ENCODE data around the gene KCTD5. TPM values are rescaled to one million over a fixed set of nuclear protein-coding genes. Genes with fewer than 3 reads are reported as not detected.

Gene KCTD5
- total RNA-seq, 2 donors from 2014 or later, result 42.2 to 79.1 TPM

DNA sequence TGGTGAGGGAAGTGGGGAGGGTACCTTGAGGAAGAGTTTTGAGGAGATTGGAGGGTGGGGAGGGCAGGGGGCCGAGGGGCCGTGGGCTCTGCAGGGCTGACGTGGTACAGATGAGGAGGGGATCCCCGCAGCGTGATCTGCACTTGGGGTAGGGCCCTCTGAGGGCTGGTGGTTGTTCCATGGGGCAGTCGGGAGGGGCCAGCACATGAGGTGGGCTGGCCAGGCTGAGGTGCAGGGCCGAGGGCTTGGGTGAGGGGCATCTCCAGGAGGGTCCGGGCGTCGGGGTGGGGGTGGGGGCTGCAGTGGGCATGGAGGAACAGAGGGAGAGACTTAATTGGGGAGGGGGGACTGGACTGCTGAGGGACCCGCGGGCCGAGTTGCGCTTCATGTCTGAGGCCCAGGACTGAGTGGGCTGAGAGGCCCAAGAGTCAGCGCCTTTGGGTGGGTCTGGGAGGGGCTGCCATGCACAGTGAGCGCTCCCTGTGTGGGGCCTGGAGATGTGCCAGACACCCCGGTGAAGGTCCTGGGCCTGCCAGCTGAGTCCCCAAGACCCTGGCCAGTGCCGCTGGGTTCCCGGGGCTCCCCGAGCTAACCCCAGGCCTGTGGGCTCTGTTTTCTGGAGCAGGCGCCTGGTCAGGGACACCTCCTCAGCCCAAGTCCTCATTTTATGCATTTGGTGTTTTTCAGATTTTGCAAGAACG lies 24.4 kb downstream of the KCTD5 start:
- Mint-ChIP-seq H3K4me1 (no peaks in the 10 kb centered on the region), H3K27ac (no peak overlapping the region), H3K4me3 (no peak overlapping the region), H3K9me3 (no peaks in the 10 kb centered on the region), H3K27me3 (no peaks in the 10 kb centered on the region), H3K36me3 (ENCODE audit: low read depth) (peaks cover 62% of the 10 kb centered on the region)
- no peak for ATAC-seq (replicated peaks)

DNA sequence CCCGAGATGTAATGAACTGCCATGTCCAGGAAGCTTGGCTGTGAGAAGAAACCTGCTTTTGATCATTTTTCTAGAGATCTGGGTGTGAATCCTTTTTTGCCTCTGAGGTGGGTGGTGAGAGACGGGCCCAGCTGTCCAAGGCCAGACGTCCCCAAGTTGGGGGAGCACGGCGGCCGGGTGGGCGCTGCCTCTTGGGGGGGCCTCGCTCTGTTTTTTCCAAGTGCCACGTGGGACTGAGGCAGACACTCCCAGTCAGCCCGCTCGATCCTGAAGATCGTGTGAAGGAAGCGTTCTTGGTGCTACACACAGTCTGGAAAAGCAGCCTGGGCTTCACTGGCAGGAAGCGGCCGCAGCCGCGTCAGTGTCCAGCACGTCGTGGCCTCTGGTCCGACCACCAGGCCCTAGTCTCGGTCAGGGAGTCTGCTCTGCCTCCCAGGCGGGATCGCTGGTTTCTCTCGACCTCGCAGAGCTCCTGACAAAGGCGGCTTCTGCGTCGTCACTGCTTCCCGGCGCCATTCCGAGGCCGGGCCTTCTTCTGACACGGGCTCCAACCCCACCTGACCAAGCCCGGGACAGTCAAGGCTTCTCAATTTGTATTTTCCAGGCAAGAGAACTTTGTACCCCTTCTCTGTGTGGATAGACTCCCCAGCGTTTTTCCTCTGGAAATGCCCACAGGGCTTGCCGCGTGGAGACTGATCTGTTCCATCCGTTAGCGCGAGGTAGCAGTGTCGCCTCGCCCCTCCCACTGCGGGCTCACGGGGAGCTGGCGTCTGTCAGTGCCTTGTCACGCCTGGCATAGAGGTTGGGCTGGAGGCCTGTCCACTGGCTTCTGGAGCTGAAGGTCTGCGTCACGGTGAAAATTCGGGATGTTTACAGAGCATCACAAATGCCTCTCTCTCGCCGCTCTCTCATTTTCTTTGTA lies 25.3 kb downstream of the KCTD5 start:
- Mint-ChIP-seq H3K4me1 (no peaks in the 10 kb centered on the region), H3K27me3 (no peaks in the 10 kb centered on the region), H3K9me3 (no peaks in the 10 kb centered on the region), H3K27ac (no peak overlapping the region), H3K4me3 (no peak overlapping the region), H3K36me3 (ENCODE audit: low read depth) (peaks cover 53% of the 10 kb centered on the region)
- ATAC-seq (replicated peaks), result no peak

DNA sequence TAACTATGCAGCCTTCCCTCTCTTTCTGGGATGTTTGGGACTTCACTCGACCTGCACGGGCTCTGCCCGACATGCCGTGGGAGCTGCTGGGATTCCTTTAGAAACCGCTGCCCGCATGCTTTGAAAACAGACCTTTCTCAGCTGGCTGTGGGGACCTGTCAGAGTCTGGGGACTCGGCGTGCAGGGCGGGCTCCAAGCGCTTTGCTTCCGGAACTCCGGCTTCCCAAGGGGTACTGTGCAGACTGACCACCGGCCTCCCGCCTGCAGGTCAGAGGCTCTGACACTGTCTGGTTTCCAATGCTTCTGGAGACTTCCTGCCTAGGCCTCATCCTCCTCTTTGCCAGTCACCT lies 25.9 kb downstream of the KCTD5 start:
- Mint-ChIP-seq H3K4me1 (no peaks in the 10 kb centered on the region), H3K4me3 (no peak overlapping the region), H3K9me3 (no peaks in the 10 kb centered on the region), H3K27ac (no peak overlapping the region), H3K27me3 (no peaks in the 10 kb centered on the region), H3K36me3 (ENCODE audit: low read depth) (peaks cover 47% of the 10 kb centered on the region)
- no peak for ATAC-seq (replicated peaks)

DNA sequence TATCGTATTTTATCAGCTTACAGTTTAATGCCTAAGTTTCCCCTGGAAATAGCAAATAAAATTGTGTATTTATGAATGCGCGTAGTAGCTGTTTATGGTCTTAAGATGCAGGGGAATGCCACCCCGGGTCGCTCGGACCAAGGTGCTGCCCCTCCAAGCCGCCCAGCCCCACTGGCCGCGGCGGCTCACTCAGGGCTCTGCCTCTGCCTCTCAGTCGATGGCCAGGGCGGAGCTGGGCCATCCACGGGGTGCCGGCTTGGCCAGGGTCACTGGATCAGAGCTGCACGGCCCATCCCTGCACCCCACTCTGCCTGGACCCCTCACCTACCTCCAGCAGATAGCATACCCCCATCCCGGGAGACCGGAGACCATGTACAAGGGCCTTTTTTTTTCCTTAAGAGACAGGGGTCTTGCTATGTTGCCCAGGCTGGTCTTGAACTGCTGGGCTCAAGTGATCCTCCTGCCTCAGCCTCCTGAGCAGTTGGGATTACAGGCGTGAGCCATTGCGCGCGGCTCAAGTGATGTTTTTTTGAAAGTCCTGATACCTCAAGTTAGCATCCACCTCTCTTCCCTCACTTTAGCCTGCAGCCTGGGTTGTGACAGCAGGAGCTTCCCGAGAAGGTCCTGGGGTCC lies 26.7 kb downstream of the KCTD5 start:
- Mint-ChIP-seq H3K4me1 (no peaks in the 10 kb centered on the region), H3K9me3 (no peaks in the 10 kb centered on the region)

DNA sequence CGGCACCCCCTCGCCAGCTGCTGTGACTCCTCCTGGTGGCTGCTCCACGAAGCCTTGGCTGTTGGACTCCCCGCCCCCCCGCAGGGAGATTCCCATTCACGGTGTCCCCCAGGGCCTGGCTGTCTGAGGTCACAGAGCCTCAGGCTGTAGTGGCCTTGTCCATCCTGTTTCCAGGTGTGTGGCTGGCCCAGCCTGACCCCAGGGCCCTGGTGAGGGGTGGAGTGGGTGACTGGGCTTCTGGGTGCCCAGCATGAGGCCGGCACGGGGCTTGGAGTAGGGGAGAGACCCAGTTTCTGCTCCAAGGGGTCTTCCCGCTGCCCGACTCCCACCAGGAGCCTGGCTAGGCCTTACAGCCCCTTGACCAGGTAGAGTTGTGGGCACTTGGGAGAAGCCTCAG lies 27.3 kb downstream of the KCTD5 start:
- Mint-ChIP-seq H3K9me3 (no peaks in the 10 kb centered on the region), H3K4me3 (no peak overlapping the region), H3K4me1 (peaks cover under 1% of the 10 kb centered on the region), H3K27ac (no peak overlapping the region), H3K27me3 (no peaks in the 10 kb centered on the region), H3K36me3 (ENCODE audit: low read depth) (peaks cover 36% of the 10 kb centered on the region)
- no peak for ATAC-seq (replicated peaks)

More for the DNA sequence above, 26.7 kb downstream of the KCTD5 start:
- Mint-ChIP-seq H3K27me3 (no peaks in the 10 kb centered on the region), H3K36me3 (ENCODE audit: low read depth) (peaks cover 41% of the 10 kb centered on the region), H3K27ac (no peak overlapping the region), H3K4me3 (no peak overlapping the region)
- no peak for ATAC-seq (replicated peaks)

DNA sequence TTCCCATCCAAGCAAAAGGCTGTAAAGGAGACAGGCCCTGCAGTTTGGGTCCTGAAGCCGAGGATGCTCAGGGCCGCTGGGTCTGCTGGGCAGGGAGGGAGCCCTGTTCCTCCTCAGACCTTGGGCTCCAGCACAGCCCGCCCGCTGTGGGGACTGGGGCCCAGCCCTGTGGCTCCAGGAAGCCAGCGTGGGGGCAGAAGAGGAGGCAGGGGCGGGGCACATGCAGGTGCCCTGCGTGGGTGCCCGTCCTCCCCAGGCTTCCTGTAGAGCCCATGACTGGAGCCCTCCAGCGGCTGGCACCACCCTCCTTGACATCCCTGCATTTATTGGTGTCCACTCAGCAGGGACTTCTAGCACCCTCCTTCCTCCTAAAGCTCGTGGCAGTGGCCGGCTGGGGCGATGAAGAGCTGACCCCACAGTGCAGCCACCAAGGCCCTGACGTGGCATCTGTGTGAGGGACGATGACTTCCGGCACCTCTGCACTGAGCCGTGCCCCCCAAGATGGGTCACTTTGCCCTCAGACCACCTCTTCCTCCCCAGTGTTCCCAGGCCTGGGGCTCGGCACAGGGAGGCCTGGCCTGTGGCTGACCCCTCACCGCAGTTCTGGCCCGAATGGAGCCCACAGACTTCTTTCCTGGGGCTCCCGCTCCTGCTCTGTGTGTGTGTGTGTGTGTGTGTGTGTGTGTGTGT lies 27.8 kb downstream of the KCTD5 start:
- ATAC-seq (replicated peaks), result peak; percentile 13
- Mint-ChIP-seq H3K27me3 (no peaks in the 10 kb centered on the region), H3K4me1 (peaks cover 6% of the 10 kb centered on the region), H3K9me3 (no peaks in the 10 kb centered on the region), H3K27ac (no peak overlapping the region), H3K36me3 (ENCODE audit: low read depth) (peaks cover 33% of the 10 kb centered on the region), H3K4me3 (no peak overlapping the region)

DNA sequence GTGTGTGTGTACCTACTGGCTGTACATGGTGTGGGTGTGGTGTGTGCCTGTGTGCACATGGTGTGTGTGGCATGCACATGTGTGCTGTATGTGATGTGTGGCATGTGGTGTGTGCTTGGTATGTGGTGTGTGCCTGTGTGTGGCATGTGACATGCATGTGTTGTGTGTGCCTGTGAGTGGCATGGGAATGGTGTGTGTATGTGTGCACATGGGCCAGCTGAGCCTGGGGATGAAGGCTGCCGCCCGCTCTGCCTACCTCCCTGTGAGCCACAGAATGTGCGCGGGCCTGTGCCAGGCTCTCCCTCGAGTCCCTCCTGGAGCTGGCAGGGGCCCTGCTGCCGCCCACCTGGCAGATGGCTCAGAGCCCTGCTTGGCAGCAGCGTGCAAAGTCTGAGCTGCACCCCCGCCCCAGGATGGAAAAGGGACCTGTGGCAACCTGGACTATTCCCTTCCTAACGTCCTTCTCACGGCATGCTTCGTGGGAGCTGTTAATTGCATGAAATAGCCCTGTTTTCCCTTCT lies 28.4 kb downstream of the KCTD5 start:
- no peaks in the 10 kb centered on the region for H3K9me3 Mint-ChIP-seq
- no peaks in the 10 kb centered on the region for H3K27me3 Mint-ChIP-seq
- no peak overlapping the region for H3K27ac Mint-ChIP-seq
- peak; percentile 3 for ATAC-seq (replicated peaks)
- peaks cover 29% of the 10 kb centered on the region for H3K36me3 Mint-ChIP-seq (ENCODE audit: low read depth)
- H3K4me1 Mint-ChIP-seq, result peaks cover 6% of the 10 kb centered on the region
- H3K4me3 Mint-ChIP-seq, result no peak overlapping the region

DNA sequence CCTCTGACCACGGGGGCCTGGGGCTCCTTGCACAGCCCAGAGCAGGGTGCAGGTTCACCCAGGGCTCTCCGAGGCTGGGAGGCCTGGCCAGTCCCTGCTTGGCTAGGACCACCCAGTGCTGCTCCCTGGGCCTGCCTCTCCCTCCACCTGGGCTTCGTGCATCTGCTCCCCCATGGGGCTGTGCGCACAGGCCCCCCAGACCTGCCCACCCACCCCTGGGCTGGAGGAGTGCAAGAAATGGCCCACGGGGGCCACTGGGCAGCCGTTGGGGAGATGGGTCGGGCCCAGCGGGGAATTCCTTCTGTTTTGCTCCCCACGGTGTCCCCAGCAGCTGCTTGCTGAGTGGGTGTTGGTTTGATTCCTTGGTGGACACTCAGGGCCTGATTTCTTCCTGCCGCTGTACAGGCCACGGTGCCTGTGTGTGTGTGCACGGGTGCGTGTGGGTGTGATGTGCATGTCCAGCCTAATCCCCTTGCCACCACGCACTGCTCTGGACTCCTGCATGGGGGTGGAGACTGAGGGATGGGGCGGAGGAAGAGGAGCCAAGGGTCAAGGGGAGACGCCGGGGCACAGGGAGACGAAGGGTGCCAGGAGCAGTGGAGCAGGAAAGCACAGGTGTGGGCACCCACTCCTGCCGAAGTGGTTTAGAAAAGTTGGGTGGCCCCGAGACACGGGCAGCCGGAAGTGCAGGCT lies 29.2 kb downstream of the KCTD5 start:
- Mint-ChIP-seq H3K9me3 (no peaks in the 10 kb centered on the region), H3K27me3 (no peaks in the 10 kb centered on the region), H3K4me1 (peaks cover 6% of the 10 kb centered on the region), H3K4me3 (no peak overlapping the region), H3K27ac (no peak overlapping the region), H3K36me3 (ENCODE audit: low read depth) (peaks cover 21% of the 10 kb centered on the region)
- no peak for ATAC-seq (replicated peaks)

DNA sequence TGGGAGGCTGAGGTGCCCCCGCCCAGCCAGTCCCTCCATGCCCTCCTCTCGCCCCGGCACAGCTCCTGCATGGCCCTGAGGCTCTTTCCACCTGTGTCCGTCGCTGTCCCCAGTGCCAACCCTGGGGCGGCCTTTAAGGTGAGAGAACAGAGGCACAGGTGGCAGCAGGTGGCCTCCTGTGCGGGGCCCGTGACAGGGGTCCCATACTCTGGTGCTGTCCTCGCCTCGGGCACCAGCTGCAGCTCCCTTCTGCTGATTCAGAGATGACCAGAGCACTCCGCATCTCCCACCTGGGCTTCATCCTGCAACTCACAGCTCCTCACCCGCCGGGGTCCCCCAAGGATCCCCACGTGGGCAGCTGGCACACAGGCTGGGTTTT lies 29.7 kb downstream of the KCTD5 start:
- Mint-ChIP-seq H3K27me3 (no peaks in the 10 kb centered on the region), H3K36me3 (ENCODE audit: low read depth) (peaks cover 17% of the 10 kb centered on the region), H3K9me3 (no peaks in the 10 kb centered on the region), H3K4me3 (no peak overlapping the region), H3K4me1 (peaks cover 6% of the 10 kb centered on the region), H3K27ac (peak overlapping the region; percentile 36)
- ATAC-seq (replicated peaks), result no peak

DNA sequence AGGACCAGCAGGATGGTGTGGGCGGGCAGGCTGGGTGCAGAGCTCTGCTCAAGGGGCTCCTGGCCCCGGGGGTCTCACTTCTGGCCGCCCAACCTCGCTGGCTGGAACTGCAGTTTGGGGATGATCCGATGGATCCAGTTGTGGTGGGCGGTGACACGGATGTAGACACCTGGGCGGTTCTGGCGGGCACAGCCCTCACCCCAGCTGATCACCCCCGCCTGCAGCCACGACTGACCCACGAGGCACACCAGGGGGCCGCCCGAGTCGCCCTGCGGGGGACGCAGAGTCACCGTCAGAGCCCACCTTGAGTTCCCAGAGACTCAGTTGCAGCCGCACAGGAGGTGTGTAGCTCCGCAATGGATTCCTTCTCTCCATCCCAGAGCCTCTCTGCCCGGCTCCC lies 30.2 kb downstream of the KCTD5 start:
- H3K36me3 Mint-ChIP-seq (ENCODE audit: low read depth), result peaks cover 12% of the 10 kb centered on the region
- H3K27ac Mint-ChIP-seq, result no peak overlapping the region
- H3K9me3 Mint-ChIP-seq, result no peaks in the 10 kb centered on the region
- H3K4me3 Mint-ChIP-seq, result no peak overlapping the region
- ATAC-seq (replicated peaks), result no peak
- peaks cover 6% of the 10 kb centered on the region for H3K4me1 Mint-ChIP-seq
- no peaks in the 10 kb centered on the region for H3K27me3 Mint-ChIP-seq

DNA sequence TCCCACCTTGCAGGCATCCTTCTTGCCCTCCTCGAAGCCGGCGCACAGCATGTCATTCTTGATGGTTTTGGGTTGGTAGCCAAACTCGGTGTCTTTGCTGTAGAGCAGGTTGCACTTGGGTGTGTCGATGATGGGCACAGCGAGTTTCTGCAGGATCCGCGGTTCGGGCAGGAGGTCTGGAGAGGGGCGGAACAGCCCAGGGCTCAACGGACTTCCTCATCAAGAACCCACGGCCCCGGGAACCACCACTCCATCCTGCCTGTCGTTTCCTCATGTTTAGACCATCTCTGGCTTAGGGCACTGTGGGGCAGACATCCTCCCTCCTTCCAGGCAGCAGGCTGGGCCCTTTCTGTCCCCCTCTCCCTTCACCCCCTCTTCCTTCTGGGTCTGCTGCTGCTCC lies 31.2 kb downstream of the KCTD5 start:
- Mint-ChIP-seq H3K36me3 (ENCODE audit: low read depth) (peaks cover 3% of the 10 kb centered on the region), H3K27me3 (no peaks in the 10 kb centered on the region), H3K27ac (no peak overlapping the region), H3K4me3 (no peak overlapping the region), H3K4me1 (peaks cover 6% of the 10 kb centered on the region), H3K9me3 (no peaks in the 10 kb centered on the region)
- no peak for ATAC-seq (replicated peaks)

DNA sequence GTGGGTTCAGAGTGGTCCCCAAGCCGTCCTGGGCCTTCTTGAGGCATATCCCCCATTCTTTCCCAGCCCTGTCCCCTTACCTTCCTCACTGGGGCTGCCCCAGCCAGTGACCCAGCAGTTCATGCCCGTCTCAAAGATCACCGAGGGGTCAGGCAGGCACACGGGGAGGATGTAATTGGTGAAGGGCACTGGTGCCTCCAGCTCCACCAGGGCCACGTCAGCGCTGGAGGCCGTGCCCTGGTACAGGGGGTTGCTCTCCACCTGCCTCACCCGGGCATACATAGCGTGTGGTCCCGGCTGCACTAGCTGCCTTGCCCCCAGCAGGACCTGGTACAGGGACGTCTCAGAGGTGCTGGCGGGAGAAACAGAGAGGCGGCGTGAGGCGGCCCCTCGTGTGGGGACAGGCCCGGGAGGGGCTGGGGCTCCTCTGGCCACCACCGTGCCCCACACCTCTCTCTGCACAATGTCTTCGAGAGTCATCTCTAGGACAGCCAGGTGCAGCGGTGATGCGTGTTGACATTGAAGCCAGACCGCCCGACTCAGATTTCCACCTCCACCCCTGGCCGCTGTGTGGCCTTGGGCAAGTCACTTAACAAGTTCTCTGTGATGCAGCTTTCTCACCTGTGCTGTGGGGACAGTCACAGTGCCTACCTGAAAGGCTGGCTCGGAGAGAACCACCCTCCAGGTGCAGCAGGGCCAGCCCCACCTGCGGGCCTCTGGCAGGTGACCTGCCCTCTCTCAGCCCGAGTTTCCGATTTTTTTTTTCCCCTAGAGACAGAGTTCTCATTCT lies 31.9 kb downstream of the KCTD5 start:
- Mint-ChIP-seq H3K27me3 (no peaks in the 10 kb centered on the region), H3K27ac (peak overlapping the region; percentile 20), H3K36me3 (ENCODE audit: low read depth) (no peaks in the 10 kb centered on the region), H3K4me1 (peaks cover 6% of the 10 kb centered on the region), H3K9me3 (no peaks in the 10 kb centered on the region), H3K4me3 (peak overlapping the region; percentile 41)
- ATAC-seq (replicated peaks), result no peak

DNA sequence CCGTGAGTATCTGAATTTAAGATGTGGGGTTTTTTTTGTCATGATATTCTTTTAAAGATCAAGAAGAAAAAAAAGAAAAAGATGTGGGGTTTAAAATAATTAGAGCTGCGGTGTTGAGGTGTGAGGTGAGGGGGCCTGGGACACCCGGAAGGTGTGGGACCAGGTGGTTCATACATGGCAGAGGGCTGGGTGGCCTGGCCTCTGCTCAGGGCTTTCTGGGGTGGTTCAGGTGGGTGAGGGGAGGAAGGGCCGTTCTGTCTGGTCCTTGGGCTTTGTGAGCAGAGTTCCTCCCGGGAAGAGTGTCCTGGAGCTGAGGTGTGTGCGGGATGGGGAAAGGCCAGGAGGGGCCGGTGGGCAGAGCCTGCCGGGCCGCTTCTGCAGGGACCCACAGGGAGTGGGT lies 32.7 kb downstream of the KCTD5 start:
- H3K36me3 Mint-ChIP-seq (ENCODE audit: low read depth), result no peaks in the 10 kb centered on the region
- H3K4me3 Mint-ChIP-seq, result peak overlapping the region; percentile 41
- peaks cover 6% of the 10 kb centered on the region for H3K4me1 Mint-ChIP-seq
- no peak for ATAC-seq (replicated peaks)
- peak overlapping the region; percentile 20 for H3K27ac Mint-ChIP-seq
- H3K9me3 Mint-ChIP-seq, result no peaks in the 10 kb centered on the region
- H3K27me3 Mint-ChIP-seq, result no peaks in the 10 kb centered on the region
